GM13977 (cell line): ENCODE data around the gene FAM181B.

ENCODE experiments used
- DNase-seq: peaks from one replicate; pipeline ENCODE4 v3.0.0; 2012; ENCODE audit warnings: low spot score
- CTCF ChIP-seq: IDR thresholded peaks from 2 replicates; pipeline ENCODE4 v1.5.1; 2012; ENCODE audit warnings: mild to moderate bottlenecking, control low read depth; ENCODE audit not compliant: insufficient read depth; ENCODE audit errors: extremely low read depth, missing control alignments
- in situ Hi-C: fragments of 300-500 bp; cut with MboI; formaldehyde crosslinking; loops from one replicate; pipeline ENCODE4 v1.12.0; 2022; ENCODE audit warnings: low sequenced_read_pairs, low pct_unique_long_range_greater_than_20kb, mixed read lengths, inconsistent platforms; ENCODE audit not compliant: unreplicated experiment

Gene FAM181B

GRCh38 chr11:82756765-82757639 lies 23.3 kb upstream of the FAM181B start:
- DNase-seq, result no peak
- in situ Hi-C loops, result no loop called here
- TF ChIP-seq CTCF, result no peak

- TF ChIP-seq CTCF, result no peak
- in situ Hi-C loops, result no loop called here
Observed at GRCh38 chr11:82754410-82754809, 20.7 kb upstream of the FAM181B start.

GRCh38 chr11:82753921-82754320 lies 20.3 kb upstream of the FAM181B start:
- no peak for DNase-seq
- TF ChIP-seq CTCF, result no peak
- in situ Hi-C loops, result no loop called here

More at GRCh38 chr11:82754410-82754809, 20.7 kb upstream of the FAM181B start:
- no peak for DNase-seq

- no peak for DNase-seq
- in situ Hi-C loops, result no loop called here
- no peak for TF ChIP-seq CTCF
Observed at GRCh38 chr11:82752801-82753200, 19.1 kb upstream of the FAM181B start.

GRCh38 chr11:82750643-82751139 lies 17.0 kb upstream of the FAM181B start:
- in situ Hi-C loops, result no loop called here
- DNase-seq, result no peak
- TF ChIP-seq CTCF, result no peak

GRCh38 chr11:82747471-82747870 lies 13.8 kb upstream of the FAM181B start:
- in situ Hi-C loops, result no loop called here
- no peak for DNase-seq
- TF ChIP-seq CTCF, result no peak
